Ovary (tissue), 9 donors: ENCODE measurements around the gene GIMAP2. TPM values are rescaled to one million over a fixed set of nuclear protein-coding genes. Genes with fewer than 3 reads are reported as not detected.

Source experiments
- DNase-seq, 5 donors: peaks; one replicate each; pipeline ENCODE4 v3.0.0-alpha.2; 2019 to 2020
- H3K27ac ChIP-seq, 2 donors: fragments of 200-600 bp; one replicate each; pipeline versions ENCODE4 v1.5.1 to v1.8.0; 2019 to 2022
- H3K27me3 ChIP-seq: fragments of 200-600 bp; one replicate; pipeline ENCODE4 v1.8.0; 2022
- H3K36me3 ChIP-seq: fragments of 200-600 bp; sonication (generic); one replicate; pipeline ENCODE4 v1.5.1; 2019
- H3K4me1 ChIP-seq: one replicate; pipeline ENCODE4 v1.8.1; 2013; ENCODE audit warnings: mild to moderate bottlenecking, moderate library complexity; ENCODE audit not compliant: insufficient read depth
- H3K4me3 ChIP-seq: fragments of 200-600 bp; sonication (generic); one replicate; pipeline ENCODE4 v1.5.1; 2017
- H3K9me3 ChIP-seq, 2 donors: fragments of 200-600 bp in 1 of 2; sonication (generic) in 1 of 2; one replicate each; pipeline versions ENCODE4 v1.5.1 to v1.8.1; 2013 to 2019; ENCODE audit warnings: mild to moderate bottlenecking in 1 of 2, moderate library complexity in 1 of 2
- EP300 ChIP-seq: sonication (generic); formaldehyde crosslinking; IDR thresholded peaks from one replicate; pipeline ENCODE4 v1.6.1; 2017; ENCODE audit warnings: antibody characterized with exemption
- POLR2A ChIP-seq: fragments of 450-650 bp; IDR thresholded peaks from one replicate; pipeline ENCODE4 v1.6.1; 2017; ENCODE audit warnings: antibody characterized with exemption, mild to moderate bottlenecking, moderate library complexity
- whole genome bisulfite sequencing, 3 donors: extraction: QIAGEN DNeasy Blood & Tissue Kit in 1 of 3; methylation state at CpG; one replicate each; pipeline versions ENCODE4 v1.1.5 to v1.1.7; 2013 to 2017; 5-methylcytosine and 5-hydroxymethylcytosine counted together
- intact Hi-C, 4 donors: fragments of 100-400 bp; cut with DNase I; formaldehyde crosslinking; loops; one replicate each; pipeline versions ENCODE4 v1.11.0 to v1.15.1; 2022 to 2023
- polyA plus RNA-seq, 2 donors: library from polyadenylated mRNA; stranded (reverse); fragments of 200-250 nt in 1 of 2; fragments of 350-450 nt in 1 of 2; fragmentation: Illumina TruSeq in 1 of 2; extraction: RNeasy Lipid Tissue Mini Kit (QIAGEN cat#74804) in 1 of 2; gene quantifications; one replicate each; pipeline ENCODE4 v1.2.3, GENCODE V29; 2013 to 2014
- total RNA-seq, 7 donors: library from RNA; depleted of rRNA in 2 of 7; stranded (reverse); fragments of >200 nt in 2 of 7; fragmentation: NEBNext Ultra II Directional in 3 of 7; extraction: Animal tissue kit (Norgen Biotek cat#: 25700) in 3 of 7; gene quantifications; one replicate each; pipeline versions ENCODE4 v1.1.0 to v1.2.4, GENCODE V29; 2016 to 2023
- TF ChIP-seq, protein P1 (sequence below), 3 donors: fragments of 450-650 bp in 2 of 3; fragments of 200-600 bp in 1 of 3; IDR thresholded peaks; one replicate each; pipeline versions ENCODE4 v1.5.1 to v1.8.0; 2016 to 2022; ENCODE audit warnings: antibody characterized with exemption in 3 of 3, mild to moderate bottlenecking in 1 of 3
- donor health status: DM: no; HTN: no; CAD: no; lungs with moderate emphysema.
- donor health status: DM: no; HTN: no; CAD: no.
- donor health status: Bipolar disorder and iron deficiency.
- donor health status: DM: yes; HTN: yes; CAD: no.
- donor health status: DM: no; HTN: no; CAD: no.
- donor health status: DM: yes; HTN: yes; CAD: no.

GIMAP2 gene
- total and polyA plus RNA-seq, 9 donors: 6.0 to 19.4 (median 10.5) TPM

DNA sequence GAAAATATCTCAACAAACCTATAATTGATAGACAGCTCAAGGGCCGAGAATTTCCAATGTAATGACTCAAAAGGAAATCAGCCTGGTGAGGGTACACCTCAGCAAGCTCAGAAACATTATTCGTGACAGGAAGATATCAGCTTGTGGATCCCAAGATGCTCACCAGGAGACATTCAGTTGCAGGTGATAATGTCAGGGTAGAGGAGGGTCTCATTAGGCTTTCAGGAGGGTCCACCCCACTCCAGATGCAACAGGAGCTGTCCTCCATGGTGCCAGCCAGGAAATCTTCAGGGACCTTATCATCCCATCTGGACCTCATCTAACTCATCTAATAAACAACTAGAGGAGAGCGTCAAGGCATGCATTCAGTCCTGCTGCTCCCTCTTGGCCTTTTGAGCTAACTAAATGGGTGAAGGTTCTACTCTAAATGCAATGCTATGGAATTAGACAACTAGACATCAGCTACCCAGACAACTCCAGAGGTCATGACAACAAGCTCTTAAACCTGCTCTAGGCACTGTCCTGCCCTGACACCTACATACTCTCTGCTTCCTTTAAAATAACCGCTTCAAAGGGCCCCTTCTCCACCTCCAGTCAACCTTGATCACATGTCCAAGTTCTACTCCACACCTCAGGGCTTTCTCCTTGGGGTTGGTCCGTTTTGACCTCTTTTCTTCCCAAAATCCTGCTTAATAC is 47.4 kb downstream of the GIMAP2 start:
- no peak for DNase-seq
- Histone ChIP-seq H3K4me1 (no peaks in the 10 kb centered on the region), H3K4me3 (no peak overlapping the region), H3K27ac (no peak overlapping the region), H3K9me3 (no peaks in the 10 kb centered on the region), H3K27me3 (no peaks in the 10 kb centered on the region), H3K36me3 (no peaks in the 10 kb centered on the region)
- intact Hi-C loops: no loop called here
- 74 to 81% (median 76%) methylated on average over 5 of the region's 5 CpGs for WGBS, 3 donors
- no peak for TF ChIP-seq POLR2A

DNA sequence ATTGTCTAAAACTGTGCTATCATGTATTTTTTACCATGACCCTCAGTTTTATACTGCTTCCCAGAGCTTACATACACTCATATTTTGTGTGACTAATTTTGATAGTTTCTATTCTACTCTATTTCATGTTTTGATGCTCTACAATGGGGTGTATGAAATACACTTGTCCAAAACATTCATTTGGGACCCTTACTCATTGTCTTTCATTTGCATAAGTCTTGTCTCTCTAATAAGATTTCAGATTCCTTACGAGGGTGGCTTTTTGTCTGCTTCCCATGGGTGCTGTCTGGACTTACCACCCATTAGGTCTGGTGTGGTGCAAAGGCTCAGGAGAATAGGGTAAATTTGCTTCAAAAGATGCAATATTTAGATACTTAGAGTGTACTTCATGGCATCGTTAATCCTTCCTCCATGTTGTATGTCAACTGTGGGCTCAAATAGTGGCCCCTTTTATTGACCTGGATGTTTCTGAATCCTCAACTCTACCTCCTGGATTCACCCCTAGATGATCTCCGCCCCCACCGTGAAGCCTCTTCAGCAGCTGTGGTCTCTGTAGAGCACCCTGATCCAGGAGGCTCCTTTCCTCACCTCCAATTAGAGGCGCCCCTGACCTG is 48.1 kb downstream of the GIMAP2 start:
- no peak for TF ChIP-seq POLR2A
- no peak for TF ChIP-seq EP300
- TF ChIP-seq, protein P1, sequence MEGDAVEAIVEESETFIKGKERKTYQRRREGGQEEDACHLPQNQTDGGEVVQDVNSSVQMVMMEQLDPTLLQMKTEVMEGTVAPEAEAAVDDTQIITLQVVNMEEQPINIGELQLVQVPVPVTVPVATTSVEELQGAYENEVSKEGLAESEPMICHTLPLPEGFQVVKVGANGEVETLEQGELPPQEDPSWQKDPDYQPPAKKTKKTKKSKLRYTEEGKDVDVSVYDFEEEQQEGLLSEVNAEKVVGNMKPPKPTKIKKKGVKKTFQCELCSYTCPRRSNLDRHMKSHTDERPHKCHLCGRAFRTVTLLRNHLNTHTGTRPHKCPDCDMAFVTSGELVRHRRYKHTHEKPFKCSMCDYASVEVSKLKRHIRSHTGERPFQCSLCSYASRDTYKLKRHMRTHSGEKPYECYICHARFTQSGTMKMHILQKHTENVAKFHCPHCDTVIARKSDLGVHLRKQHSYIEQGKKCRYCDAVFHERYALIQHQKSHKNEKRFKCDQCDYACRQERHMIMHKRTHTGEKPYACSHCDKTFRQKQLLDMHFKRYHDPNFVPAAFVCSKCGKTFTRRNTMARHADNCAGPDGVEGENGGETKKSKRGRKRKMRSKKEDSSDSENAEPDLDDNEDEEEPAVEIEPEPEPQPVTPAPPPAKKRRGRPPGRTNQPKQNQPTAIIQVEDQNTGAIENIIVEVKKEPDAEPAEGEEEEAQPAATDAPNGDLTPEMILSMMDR (IDR thresholded peaks at IDR 0.05): no peak
- WGBS, 3 donors: 84 to 92% (median 87%) methylated on average over 5 of the region's 5 CpGs
- Histone ChIP-seq H3K4me3 (no peak overlapping the region), H3K27ac (no peak overlapping the region), H3K36me3 (no peaks in the 10 kb centered on the region), H3K9me3 (no peaks in the 10 kb centered on the region), H3K4me1 (no peaks in the 10 kb centered on the region), H3K27me3 (no peaks in the 10 kb centered on the region)
- DNase-seq: no peak
- intact Hi-C loops: no loop called here

DNA sequence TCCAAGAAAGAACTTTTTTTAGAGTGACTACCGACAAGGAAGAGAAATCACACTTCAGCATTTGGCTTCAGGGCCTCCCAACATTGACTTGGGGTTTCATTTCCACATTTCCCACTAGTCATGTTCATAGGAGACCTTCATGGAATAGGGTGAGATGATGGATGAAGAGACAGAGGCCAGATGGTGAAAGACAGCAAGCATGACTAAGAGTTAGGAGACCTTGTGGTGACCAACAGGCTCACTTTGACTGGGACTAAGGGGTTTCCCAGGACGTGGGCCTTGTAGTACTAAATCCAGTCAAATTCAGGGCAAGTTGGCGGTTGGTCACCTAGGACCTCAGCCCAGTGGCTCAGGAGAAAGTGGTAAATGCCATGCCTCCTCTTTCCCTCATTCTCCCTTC is 48.7 kb downstream of the GIMAP2 start:
- DNase-seq: no peak
- Histone ChIP-seq H3K36me3 (no peaks in the 10 kb centered on the region), H3K9me3 (no peaks in the 10 kb centered on the region), H3K27ac (no peak overlapping the region), H3K4me3 (no peak overlapping the region), H3K4me1 (no peaks in the 10 kb centered on the region), H3K27me3 (no peaks in the 10 kb centered on the region)
- no peak for TF ChIP-seq POLR2A
- TF ChIP-seq, protein P1 (IDR thresholded peaks at IDR 0.05): no peak
- TF ChIP-seq EP300: no peak
- 82 to 85% (median 82%) methylated on average over 3 of the region's 3 CpGs for WGBS, 3 donors
- intact Hi-C loops: no loop called here

DNA sequence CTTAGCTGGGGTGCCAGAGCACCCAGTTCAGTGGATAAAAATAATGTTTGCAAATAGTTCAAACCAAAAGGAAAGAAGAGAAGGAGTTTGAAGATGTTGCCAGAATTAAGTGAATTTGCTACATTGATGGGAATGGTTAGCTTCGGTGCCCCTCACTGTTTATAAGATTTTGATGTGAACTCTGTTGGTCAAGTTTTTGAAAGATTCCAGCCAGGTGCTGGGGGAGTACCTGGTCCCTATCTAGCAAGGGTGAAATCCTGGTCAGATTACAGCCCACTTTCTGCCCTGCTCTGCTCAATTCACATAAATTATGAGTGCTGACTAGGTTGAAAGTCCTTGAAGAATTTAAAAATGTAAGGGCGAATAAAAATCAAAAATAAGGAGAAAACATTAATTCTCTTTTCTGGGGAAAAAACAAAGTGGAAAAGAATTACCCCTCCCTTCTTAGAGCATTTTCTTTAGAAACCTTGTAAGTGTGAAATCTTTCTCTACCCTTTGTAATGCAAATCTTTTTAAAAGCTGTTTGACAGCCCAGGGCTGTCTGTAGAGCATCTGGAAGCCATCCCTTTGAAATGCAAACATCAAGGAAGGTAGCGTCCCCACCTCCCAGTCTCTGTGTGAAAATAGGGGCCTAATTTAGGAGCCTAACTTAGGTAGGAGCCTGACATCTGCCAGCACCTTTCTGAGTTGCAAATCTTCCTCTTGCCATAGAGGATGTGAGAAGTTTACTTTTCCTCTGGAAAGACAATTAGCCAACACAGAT is 50.3 kb downstream of the GIMAP2 start:
- intact Hi-C loops: no loop called here
- H3K9me3 ChIP-seq: no peaks in the 10 kb centered on the region
- no peak overlapping the region for H3K27ac ChIP-seq
- H3K36me3 ChIP-seq: no peaks in the 10 kb centered on the region
- 52 to 59% (median 56%) methylated on average over 3 of the region's 3 CpGs for WGBS, 3 donors
- TF ChIP-seq POLR2A (no peak), EP300 (no peak)
- TF ChIP-seq, protein P1 (IDR thresholded peaks at IDR 0.05): no peak
- H3K27me3 ChIP-seq: no peaks in the 10 kb centered on the region
- DNase-seq: no peak
- H3K4me3 ChIP-seq: no peak overlapping the region
- H3K4me1 ChIP-seq: no peaks in the 10 kb centered on the region
